NB4 (cell line): ENCODE data around the gene GLI3.

Source experiments
- DNase-seq: peaks from one replicate; pipeline ENCODE4 v3.0.0; 2010; ENCODE audit warnings: low read depth
- H3K4me3 ChIP-seq: one replicate; pipeline ENCODE4 v1.5.1; 2011; ENCODE audit warnings: mild to moderate bottlenecking, low read depth, low read length, moderate library complexity
- MAX ChIP-seq: IDR thresholded peaks from 2 replicates; pipeline ENCODE4 v1.6.1; 2011; ENCODE audit warnings: low read depth, low read length
- MYC ChIP-seq: IDR thresholded peaks from 2 replicates; pipeline ENCODE4 v1.6.1; 2011; ENCODE audit warnings: low read depth, low read length
- POLR2A ChIP-seq: IDR thresholded peaks from 2 replicates; pipeline ENCODE4 v1.6.1; 2011; ENCODE audit warnings: mild to moderate bottlenecking; ENCODE audit not compliant: insufficient read length; ENCODE audit errors: extremely low read depth
- TF ChIP-seq, protein P1 (sequence below): IDR thresholded peaks from one replicate; pipeline ENCODE4 v1.5.1; 2012; ENCODE audit warnings: low read depth, low read length

Gene GLI3

DNA sequence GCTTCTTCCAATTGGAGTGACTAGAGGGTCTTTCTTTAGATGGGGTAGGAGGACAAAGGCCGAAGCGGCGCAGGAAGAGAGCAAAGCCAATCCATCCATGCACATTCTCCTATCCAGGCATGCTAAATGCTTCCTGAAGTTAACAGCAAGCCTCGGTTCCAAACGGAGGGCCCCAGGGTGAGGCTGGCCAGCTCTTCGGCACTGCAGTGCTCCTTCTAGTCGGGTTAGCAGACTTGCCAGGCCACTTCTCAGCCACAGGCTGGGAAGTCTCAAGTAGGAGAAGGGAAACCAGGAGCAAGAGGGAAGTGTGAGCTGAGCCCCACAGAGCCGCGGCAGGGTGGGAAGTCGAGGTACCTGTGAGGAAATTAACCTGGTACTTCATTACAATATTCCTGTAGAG is 280.3 kb downstream of the GLI3 start:
- TF ChIP-seq, protein P1, sequence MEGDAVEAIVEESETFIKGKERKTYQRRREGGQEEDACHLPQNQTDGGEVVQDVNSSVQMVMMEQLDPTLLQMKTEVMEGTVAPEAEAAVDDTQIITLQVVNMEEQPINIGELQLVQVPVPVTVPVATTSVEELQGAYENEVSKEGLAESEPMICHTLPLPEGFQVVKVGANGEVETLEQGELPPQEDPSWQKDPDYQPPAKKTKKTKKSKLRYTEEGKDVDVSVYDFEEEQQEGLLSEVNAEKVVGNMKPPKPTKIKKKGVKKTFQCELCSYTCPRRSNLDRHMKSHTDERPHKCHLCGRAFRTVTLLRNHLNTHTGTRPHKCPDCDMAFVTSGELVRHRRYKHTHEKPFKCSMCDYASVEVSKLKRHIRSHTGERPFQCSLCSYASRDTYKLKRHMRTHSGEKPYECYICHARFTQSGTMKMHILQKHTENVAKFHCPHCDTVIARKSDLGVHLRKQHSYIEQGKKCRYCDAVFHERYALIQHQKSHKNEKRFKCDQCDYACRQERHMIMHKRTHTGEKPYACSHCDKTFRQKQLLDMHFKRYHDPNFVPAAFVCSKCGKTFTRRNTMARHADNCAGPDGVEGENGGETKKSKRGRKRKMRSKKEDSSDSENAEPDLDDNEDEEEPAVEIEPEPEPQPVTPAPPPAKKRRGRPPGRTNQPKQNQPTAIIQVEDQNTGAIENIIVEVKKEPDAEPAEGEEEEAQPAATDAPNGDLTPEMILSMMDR, result no peak
- TF ChIP-seq MYC (no peak), MAX (no peak), POLR2A (no peak)
- H3K4me3 ChIP-seq, result no peak overlapping the region
- no peak for DNase-seq

DNA sequence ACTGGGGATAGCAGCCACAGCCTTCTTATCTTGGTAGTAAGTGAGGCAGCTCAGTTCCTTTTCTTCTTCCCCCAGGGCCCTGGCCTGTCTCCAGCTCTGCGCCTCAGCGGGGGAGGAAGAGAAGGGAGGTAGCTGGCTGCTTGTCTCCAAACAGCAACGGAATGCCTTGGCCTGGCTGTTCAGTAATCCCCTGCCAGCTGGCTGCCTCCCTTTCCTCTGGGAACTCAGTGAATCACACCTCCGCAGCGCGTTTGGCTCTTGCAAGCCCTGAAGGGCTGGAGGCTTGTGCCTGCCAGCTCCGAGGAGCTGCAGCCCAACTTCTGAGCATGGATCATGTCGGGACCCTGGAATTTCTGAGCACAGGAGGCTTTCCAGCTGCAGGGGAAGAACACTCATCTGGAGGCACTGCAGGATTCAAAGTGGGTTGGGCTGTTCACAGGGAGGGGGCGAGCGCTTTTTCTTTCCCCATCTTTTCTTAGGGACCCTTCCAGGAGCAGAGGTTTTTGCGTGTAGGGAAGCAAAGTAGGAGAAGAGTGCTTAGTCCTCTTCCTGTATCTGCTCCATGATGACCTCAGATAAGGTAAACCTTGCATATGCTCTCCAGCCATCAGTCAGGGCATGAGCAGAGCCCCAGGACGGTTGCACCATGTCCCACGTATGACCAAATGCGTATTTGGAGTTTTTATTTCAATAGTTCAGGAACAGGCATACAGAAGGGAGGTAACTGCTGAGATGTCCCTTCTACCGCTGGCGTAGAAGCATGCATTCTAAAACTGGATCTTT is 280.9 kb downstream of the GLI3 start:
- H3K4me3 ChIP-seq, result no peak overlapping the region
- DNase-seq, result peak; percentile 91

GRCh38 chr7:41955451-41955850 is 281.6 kb downstream of the GLI3 start:
- DNase-seq, result no peak
- TF ChIP-seq MYC (no peak), MAX (no peak), POLR2A (no peak)
- TF ChIP-seq, protein P1, result no peak
- no peak overlapping the region for H3K4me3 ChIP-seq

More for the DNA sequence above, 280.9 kb downstream of the GLI3 start:
- no peak for TF ChIP-seq MAX
- no peak for TF ChIP-seq MYC
- no peak for TF ChIP-seq POLR2A
- TF ChIP-seq, protein P1, result no peak

DNA sequence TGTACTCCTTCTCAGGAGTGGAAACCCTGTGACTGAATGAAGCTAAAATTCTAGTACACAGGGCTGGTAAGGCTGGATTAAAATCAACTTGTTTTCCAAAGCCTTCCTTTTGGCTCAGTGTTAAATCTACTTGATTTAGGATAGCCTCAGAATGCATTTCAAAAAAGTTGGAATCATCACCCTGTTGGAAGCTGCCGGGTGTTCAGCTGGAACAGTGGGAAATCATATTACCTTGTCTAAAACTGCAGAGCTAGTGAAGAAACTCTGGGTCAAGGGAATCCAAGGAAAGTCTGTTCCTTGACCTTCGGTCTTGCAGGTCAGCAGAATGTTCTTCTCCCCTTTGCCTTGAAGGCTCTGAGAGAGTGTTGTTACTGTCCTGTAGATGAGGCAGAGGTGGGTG is 282.0 kb downstream of the GLI3 start:
- TF ChIP-seq POLR2A (no peak), MAX (no peak), MYC (no peak)
- TF ChIP-seq, protein P1, result no peak
- DNase-seq, result no peak
- H3K4me3 ChIP-seq, result no peak overlapping the region

- H3K4me3 ChIP-seq, result no peak overlapping the region
- no peak for TF ChIP-seq MYC
- no peak for TF ChIP-seq MAX
- no peak for TF ChIP-seq POLR2A
- TF ChIP-seq, protein P1, result no peak
- no peak for DNase-seq
Observed at GRCh38 chr7:41948503-41948902, 288.5 kb downstream of the GLI3 start.

DNA sequence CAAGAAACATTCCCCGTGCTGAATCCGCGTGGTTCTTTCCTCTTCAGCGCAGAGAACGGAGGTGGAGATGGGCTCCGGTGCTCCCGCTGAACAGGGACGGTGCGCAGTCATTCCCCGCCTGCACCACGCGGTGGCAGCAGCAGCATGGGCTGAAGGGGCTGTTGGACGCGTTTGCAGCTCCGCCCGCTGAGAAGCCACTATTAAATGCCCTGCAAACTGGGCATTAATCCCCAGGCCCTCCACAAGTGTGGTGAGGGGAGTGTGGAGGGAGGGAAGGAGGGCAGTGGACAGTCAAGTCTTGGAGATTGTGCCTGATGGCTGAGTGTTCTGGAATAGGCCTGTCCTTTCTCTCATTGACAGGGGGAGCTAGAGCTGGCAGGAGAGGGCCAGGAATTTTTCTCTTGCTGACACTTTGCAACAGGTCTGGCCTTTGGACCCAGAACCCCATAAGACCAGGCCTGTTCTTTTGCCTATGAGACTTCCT is 293.9 kb downstream of the GLI3 start:
- TF ChIP-seq POLR2A (no peak), MAX (peak; percentile 90)
- TF ChIP-seq, protein P1, result peak; percentile 96
- DNase-seq, result peak; percentile 86
- peak overlapping the region; percentile 27 for H3K4me3 ChIP-seq
